OCI-LY7 (cell line): Measurements from ENCODE around the gene ENDOD1. TPM values are rescaled to one million over a fixed set of nuclear protein-coding genes. Genes with fewer than 3 reads are reported as not detected.

Experiments used
- BruUV-seq: library from RNA; stranded (reverse); fragments of 400-500 nt; replicated peaks from 2 replicates; lab custom pipeline; 2021; lab: Mats Ljungman, UMichigan
- CTCF ChIA-PET: fragments of 300-600 bp; sonication (Branson Sonifier 250); formaldehyde crosslinking; loops from one replicate; lab custom pipeline; 2022; ENCODE audit warnings: antibody characterized with exemption; ENCODE audit not compliant: unreplicated experiment; lab: Charles Lee
- POLR2A ChIA-PET: fragments of 300-600 bp; sonication (Branson Sonifier 250); formaldehyde crosslinking; loops from one replicate; lab custom pipeline; 2022; ENCODE audit warnings: antibody characterized with exemption; lab: Charles Lee
- DNase-seq: peaks from one replicate; pipeline ENCODE4 v3.0.0-alpha.2; 2015; ENCODE audit warnings: low spot score
- H2AFZ ChIP-seq: fragments of 200-600 bp; sonication (generic), shearing (Covaris generic); 2 replicates; pipeline ENCODE4 v1.6.1; 2014; ENCODE audit warnings: mild to moderate bottlenecking, antibody characterized with exemption, low read length, moderate library complexity
- H3K27ac ChIP-seq: fragments of 200-600 bp; sonication (generic); 2 replicates; pipeline ENCODE4 v1.5.1; 2014; ENCODE audit warnings: mixed run types, low read depth, mild to moderate bottlenecking, moderate library complexity, low read length, inconsistent platforms; ENCODE audit not compliant: poor library complexity, severe bottlenecking
- H3K36me3 ChIP-seq: fragments of 200-600 bp; sonication (generic); 2 replicates; pipeline ENCODE4 v1.6.1; 2014; ENCODE audit warnings: mild to moderate bottlenecking, antibody characterized with exemption, low read length, moderate library complexity, mixed read lengths; ENCODE audit not compliant: insufficient read depth
- H3K4me1 ChIP-seq: fragments of 200-600 bp; sonication (generic); 2 replicates; pipeline ENCODE4 v1.5.1; 2014; ENCODE audit warnings: mild to moderate bottlenecking, low read length; ENCODE audit not compliant: insufficient read depth, poor library complexity, severe bottlenecking
- H3K4me2 ChIP-seq: fragments of 200-600 bp; sonication (generic); 2 replicates; pipeline ENCODE4 v1.6.1; 2014; ENCODE audit warnings: mild to moderate bottlenecking, low read length
- H3K4me3 ChIP-seq: fragments of 200-600 bp; sonication (generic); 2 replicates; pipeline ENCODE4 v1.5.1; 2014; ENCODE audit warnings: mild to moderate bottlenecking, low read depth, low read length; ENCODE audit not compliant: poor library complexity, severe bottlenecking
- H3K79me2 ChIP-seq: fragments of 200-600 bp; sonication (generic); 2 replicates; pipeline ENCODE4 v1.6.1; 2016; ENCODE audit warnings: low read depth, mild to moderate bottlenecking, low read length, moderate library complexity, mixed read lengths; ENCODE audit not compliant: insufficient read depth
- H3K9me2 ChIP-seq: fragments of 200-600 bp; sonication (generic); 2 replicates; pipeline ENCODE4 v1.6.1; 2016; ENCODE audit warnings: mild to moderate bottlenecking, low read length, mixed read lengths; ENCODE audit not compliant: insufficient read depth
- H3K9me3 ChIP-seq: fragments of 200-600 bp; sonication (generic); 2 replicates; pipeline ENCODE4 v1.6.1; 2014; ENCODE audit warnings: mild to moderate bottlenecking, mixed run types, low read length, mixed read lengths
- H4K20me1 ChIP-seq: fragments of 200-600 bp; sonication (generic); 2 replicates; pipeline ENCODE4 v1.6.1; 2014; ENCODE audit warnings: mild to moderate bottlenecking, antibody characterized with exemption, low read length, moderate library complexity, mixed read lengths; ENCODE audit not compliant: insufficient read depth
- EZH2phosphoT487 ChIP-seq: fragments of 200-600 bp; sonication (generic); IDR thresholded peaks from 2 replicates; pipeline ENCODE4 v1.6.1; 2018; ENCODE audit warnings: low read depth, borderline replicate concordance, mild to moderate bottlenecking, mixed run types, antibody characterized with exemption, low read length, moderate library complexity, mixed read lengths
- intact Hi-C: fragments of 100-400 bp; cut with micrococcal nuclease; formaldehyde crosslinking; loops from one replicate; pipeline ENCODE4 v1.10.0; 2022; ENCODE audit not compliant: unreplicated experiment
- total RNA-seq, 2 experiments: library from RNA; depleted of rRNA in 1 of 2; stranded (reverse); fragments of >200 nt in 1 of 2; shearing (Covaris generic) in 1 of 2; gene quantifications; 2 replicates each; pipeline ENCODE4 v1.2.3, GENCODE V29; 2014 to 2022
- TF ChIP-seq, protein P1 (sequence below): fragments of 200-600 bp; sonication (generic); conservative IDR thresholded peaks from 2 replicates; pipeline ENCODE4 v1.5.1; 2014; ENCODE audit warnings: mild to moderate bottlenecking, antibody characterized with exemption, low read length, moderate library complexity, mixed read lengths

Gene ENDOD1
- total RNA-seq, 2 experiments from 2014 or later, result 20.4 to 22.5 TPM

- ChIA-PET CTCF (no interaction called here), POLR2A (interaction anchor here (0.6 to 1.7 kb wide), 6 partner anchors 11 to 644 kb away, joined by 3 to 5 read pairs (median 4); no protein-coding TSS in a partner anchor)
- Histone ChIP-seq H3K27ac (no peak overlapping the region), H3K4me2 (no peak overlapping the region), H3K9me2 (no peaks in the 10 kb centered on the region), H2AFZ (no peak overlapping the region), H3K4me1 (peaks cover 18% of the 10 kb centered on the region), H3K9me3 (no peaks in the 10 kb centered on the region), H3K4me3 (no peak overlapping the region), H3K79me2 (no peaks in the 10 kb centered on the region), H4K20me1 (no peaks in the 10 kb centered on the region), H3K36me3 (no peaks in the 10 kb centered on the region)
- no TSS peak for BruUV-seq
- no peak for DNase-seq
- TF ChIP-seq, protein P1, sequence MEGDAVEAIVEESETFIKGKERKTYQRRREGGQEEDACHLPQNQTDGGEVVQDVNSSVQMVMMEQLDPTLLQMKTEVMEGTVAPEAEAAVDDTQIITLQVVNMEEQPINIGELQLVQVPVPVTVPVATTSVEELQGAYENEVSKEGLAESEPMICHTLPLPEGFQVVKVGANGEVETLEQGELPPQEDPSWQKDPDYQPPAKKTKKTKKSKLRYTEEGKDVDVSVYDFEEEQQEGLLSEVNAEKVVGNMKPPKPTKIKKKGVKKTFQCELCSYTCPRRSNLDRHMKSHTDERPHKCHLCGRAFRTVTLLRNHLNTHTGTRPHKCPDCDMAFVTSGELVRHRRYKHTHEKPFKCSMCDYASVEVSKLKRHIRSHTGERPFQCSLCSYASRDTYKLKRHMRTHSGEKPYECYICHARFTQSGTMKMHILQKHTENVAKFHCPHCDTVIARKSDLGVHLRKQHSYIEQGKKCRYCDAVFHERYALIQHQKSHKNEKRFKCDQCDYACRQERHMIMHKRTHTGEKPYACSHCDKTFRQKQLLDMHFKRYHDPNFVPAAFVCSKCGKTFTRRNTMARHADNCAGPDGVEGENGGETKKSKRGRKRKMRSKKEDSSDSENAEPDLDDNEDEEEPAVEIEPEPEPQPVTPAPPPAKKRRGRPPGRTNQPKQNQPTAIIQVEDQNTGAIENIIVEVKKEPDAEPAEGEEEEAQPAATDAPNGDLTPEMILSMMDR, result no peak
- TF ChIP-seq EZH2phosphoT487, result no peak
- intact Hi-C loops, result no loop called here
Observed at GRCh38 chr11:95156916-95157541, 67.4 kb downstream of the ENDOD1 start.

GRCh38 chr11:95157824-95158223 lies 68.2 kb downstream of the ENDOD1 start:
- H3K4me2 ChIP-seq, result no peak overlapping the region
- TF ChIP-seq EZH2phosphoT487, result no peak
- TF ChIP-seq, protein P1, result no peak
- intact Hi-C loops, result no loop called here
- H3K4me1 ChIP-seq, result peaks cover 15% of the 10 kb centered on the region
- H3K27ac ChIP-seq, result no peak overlapping the region
- no peaks in the 10 kb centered on the region for H3K36me3 ChIP-seq
- H3K9me3 ChIP-seq, result no peaks in the 10 kb centered on the region
- CTCF ChIA-PET, result no interaction called here
- BruUV-seq, result no TSS peak
- H3K9me2 ChIP-seq, result no peaks in the 10 kb centered on the region
- H2AFZ ChIP-seq, result no peak overlapping the region
- no peak overlapping the region for H3K4me3 ChIP-seq
- no peaks in the 10 kb centered on the region for H3K79me2 ChIP-seq
- POLR2A ChIA-PET, result interaction anchor here (1.5 to 1.7 kb wide), 2 partner anchors 11 to 545 kb away, joined by 4 to 5 read pairs; no protein-coding TSS in a partner anchor
- no peak for DNase-seq
- no peaks in the 10 kb centered on the region for H4K20me1 ChIP-seq

DNA sequence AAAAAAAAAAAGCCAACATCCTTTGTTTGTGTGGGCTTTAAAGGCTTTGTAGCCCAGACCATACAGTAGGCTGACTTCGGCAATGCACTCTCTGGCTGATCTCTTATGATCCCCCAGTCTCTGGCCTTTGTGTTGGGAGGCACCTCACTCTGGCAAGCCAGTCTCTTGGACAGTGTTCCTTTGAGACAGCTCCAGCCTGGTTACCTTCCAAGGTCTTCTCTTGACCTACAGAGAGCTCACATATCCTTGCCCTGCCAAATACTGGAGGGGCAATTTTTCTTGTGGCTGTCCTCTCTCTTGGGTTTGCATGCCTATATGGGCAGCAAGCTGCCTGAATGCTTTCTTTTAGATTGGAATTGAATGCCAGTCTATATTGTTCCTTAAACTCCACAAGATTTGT lies 71.6 kb downstream of the ENDOD1 start:
- intact Hi-C loops, result no loop called here
- DNase-seq, result no peak
- POLR2A ChIA-PET, result interaction anchor here (0.6 kb wide), 2 partner anchors 570 to 607 kb away, joined by 3 read pairs; no protein-coding TSS in a partner anchor
- no peaks in the 10 kb centered on the region for H3K4me1 ChIP-seq
- TF ChIP-seq, protein P1, result no peak
- no peak for TF ChIP-seq EZH2phosphoT487
- H3K9me3 ChIP-seq, result no peaks in the 10 kb centered on the region
- H2AFZ ChIP-seq, result no peak overlapping the region
- H3K4me3 ChIP-seq, result no peak overlapping the region
- H3K27ac ChIP-seq, result no peak overlapping the region
- H3K9me2 ChIP-seq, result no peaks in the 10 kb centered on the region
- CTCF ChIA-PET, result no interaction called here
- BruUV-seq, result no TSS peak
- no peaks in the 10 kb centered on the region for H3K79me2 ChIP-seq
- H4K20me1 ChIP-seq, result no peaks in the 10 kb centered on the region
- H3K4me2 ChIP-seq, result no peak overlapping the region
- no peaks in the 10 kb centered on the region for H3K36me3 ChIP-seq
